Epithelial cell of proximal tubule (primary cell): ENCODE results near the gene DGKB. TPM values are rescaled to one million over a fixed set of nuclear protein-coding genes. Genes with fewer than 3 reads are reported as not detected.

Experiments
- DNase-seq: peaks from one replicate; pipeline ENCODE4 v3.0.0-alpha.2; 2011; ENCODE audit warnings: low read depth
- H3K4me3 ChIP-seq: 2 replicates; pipeline ENCODE4 v1.5.1; 2011; ENCODE audit warnings: low read depth, mild to moderate bottlenecking, low read length
- CTCF ChIP-seq: conservative IDR thresholded peaks from 2 replicates; pipeline ENCODE4 v1.5.1; 2012; ENCODE audit warnings: low read depth, mild to moderate bottlenecking, low read length
- total RNA-seq: library from RNA; depleted of rRNA; stranded (reverse); fragments of >200 nt; gene quantifications from 2 replicates; pipeline ENCODE4 v1.2.3, GENCODE V29; 2015

DGKB gene
- total RNA-seq, 1 donor from 2014 or later: 0.69 TPM

GRCh38 chr7:14635955-14636354, 266.6 kb downstream of the DGKB start:
- H3K4me3 ChIP-seq: no peak overlapping the region
- peak; percentile 39 for DNase-seq
- TF ChIP-seq CTCF: no peak

GRCh38 chr7:14630048-14630447, 272.5 kb downstream of the DGKB start:
- no peak for DNase-seq
- no peak for TF ChIP-seq CTCF
- no peak overlapping the region for H3K4me3 ChIP-seq

- no peak overlapping the region for H3K4me3 ChIP-seq
- TF ChIP-seq CTCF: no peak
- DNase-seq: no peak
Measured at GRCh38 chr7:14628516-14628915, 274.0 kb downstream of the DGKB start.

- DNase-seq: no peak
- no peak overlapping the region for H3K4me3 ChIP-seq
- TF ChIP-seq CTCF: no peak
Measured at GRCh38 chr7:14626076-14626475, 276.5 kb downstream of the DGKB start.

- H3K4me3 ChIP-seq: no peak overlapping the region
- TF ChIP-seq CTCF: no peak
- DNase-seq: no peak
Measured at GRCh38 chr7:14622559-14622958, 280.0 kb downstream of the DGKB start.

GRCh38 chr7:14606101-14606500, 296.4 kb downstream of the DGKB start:
- DNase-seq: peak; percentile 37
- H3K4me3 ChIP-seq: no peak overlapping the region
- no peak for TF ChIP-seq CTCF

- no peak overlapping the region for H3K4me3 ChIP-seq
- no peak for TF ChIP-seq CTCF
- DNase-seq: no peak
Measured at GRCh38 chr7:14604606-14605005, 297.9 kb downstream of the DGKB start.
